Measurements from ENCODE around the gene IL11RA.

Gene IL11RA

GRCh38 chr9:34655394-34655793 lies 3.4 kb downstream of the IL11RA start:
- no peak for DNase-seq

DNA sequence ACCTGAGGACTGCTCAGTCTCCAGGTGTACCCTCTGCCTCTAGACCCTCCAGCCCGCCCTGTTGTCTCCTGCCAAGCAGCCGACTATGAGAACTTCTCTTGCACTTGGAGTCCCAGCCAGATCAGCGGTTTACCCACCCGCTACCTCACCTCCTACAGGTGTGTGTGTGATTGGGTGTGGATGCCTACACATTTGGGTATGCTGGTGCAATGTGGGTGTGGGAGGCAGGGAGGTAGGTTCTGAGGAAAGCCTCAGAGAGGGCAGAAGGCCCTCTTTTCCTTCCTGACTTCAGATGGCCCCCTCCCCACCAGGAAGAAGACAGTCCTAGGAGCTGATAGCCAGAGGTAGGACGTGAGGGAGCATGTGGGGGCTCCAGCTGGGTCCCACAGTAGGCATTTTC lies 5.0 kb downstream of the IL11RA start:
- DNase-seq, result no peak

GRCh38 chr9:34658461-34658860 lies 6.5 kb downstream of the IL11RA start:
- DNase-seq, result no peak

DNA sequence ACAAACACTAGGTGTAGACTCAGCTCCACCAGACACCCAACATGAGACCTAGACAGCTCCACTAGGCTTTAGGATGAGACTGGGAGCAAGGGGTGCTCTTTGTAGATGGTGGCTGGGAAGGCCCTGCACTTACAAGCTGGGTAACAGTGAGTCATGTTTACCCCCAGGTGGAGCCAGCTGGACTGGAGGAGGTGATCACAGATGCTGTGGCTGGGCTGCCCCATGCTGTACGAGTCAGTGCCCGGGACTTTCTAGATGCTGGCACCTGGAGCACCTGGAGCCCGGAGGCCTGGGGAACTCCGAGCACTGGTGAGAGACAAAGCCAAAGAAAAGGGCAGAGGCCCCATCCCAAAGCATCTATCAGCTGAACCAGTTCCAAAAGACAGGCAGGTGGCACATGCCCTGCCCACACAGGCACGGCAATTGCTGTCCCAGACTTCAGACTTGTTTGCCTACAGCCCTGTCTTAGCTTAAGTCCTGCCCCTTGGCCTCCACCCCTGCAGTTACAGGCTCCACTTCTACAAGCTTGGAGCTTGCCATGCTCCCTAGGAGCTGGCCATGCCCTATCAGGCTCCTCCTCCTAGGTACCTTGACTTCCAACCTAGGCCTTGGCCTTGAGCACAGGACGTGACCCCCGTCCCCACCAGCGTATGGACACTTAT lies 7.7 kb downstream of the IL11RA start:
- DNase-seq, result no peak

DNA sequence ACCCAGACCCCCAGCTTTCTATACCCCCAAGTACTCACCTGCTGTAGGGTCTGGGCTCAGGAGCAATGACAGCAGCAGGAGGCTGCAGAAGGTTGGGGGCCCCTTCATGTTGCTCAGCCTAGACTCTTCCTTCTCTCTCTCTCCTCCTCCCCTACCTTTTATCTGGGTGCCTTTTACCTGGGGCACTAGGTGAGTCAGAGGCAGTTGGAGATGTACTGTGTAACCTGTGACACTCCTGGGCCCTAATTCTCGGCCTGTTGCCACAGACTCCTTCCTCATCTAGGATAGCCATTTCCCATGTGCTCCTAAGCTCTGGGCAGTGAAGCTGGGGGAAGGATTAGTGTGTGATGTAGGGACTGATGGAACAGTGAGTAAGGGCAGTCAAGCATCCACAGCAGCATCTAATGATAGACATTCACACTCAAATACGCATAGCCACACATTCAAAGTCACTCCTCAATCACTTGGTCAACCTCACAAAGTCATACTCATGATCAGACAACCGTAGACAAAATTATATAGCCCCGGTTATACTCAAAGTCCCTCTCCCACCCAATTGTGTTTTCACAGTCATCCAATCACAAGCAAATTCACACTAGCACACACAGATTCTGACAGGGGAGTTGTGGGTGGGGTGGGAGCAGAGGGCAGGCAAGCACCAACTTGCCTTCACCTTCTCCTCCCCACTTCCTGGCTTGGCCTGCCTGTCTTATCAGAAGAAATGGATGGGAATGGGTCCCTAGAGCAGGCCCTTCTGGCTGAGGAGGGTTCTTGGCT lies 10.7 kb downstream of the IL11RA start, which contains the start of gene CCL27:
TSS of gene CCL27 (minus strand) at position 132 of the 777 bp plus-strand sequence. CDS start at position 108, 24 bp downstream.
- DNase-seq, result no peak

DNA sequence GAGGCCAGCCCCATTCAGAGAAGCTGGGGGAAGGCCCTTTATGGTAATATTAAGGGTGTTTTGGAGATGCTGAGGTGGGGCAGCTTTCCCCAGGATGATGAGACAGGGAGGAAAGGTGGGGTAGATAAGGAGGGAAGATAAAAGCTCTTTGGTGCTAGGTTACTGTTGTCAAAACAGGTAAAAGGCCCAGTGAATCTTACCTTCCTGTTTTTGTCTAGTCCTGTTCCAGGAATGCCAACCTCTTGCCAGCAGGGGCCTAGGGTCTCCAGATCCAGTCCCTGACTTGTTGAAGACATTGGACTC lies 11.3 kb downstream of the IL11RA start:
- no peak for DNase-seq

- peak; percentile 80 for DNase-seq
Measured at GRCh38 chr9:34664281-34665066, 12.5 kb downstream of the IL11RA start.

GRCh38 chr9:34665067-34665380 lies 13.0 kb downstream of the IL11RA start:
- DNase-seq, result no peak

DNA sequence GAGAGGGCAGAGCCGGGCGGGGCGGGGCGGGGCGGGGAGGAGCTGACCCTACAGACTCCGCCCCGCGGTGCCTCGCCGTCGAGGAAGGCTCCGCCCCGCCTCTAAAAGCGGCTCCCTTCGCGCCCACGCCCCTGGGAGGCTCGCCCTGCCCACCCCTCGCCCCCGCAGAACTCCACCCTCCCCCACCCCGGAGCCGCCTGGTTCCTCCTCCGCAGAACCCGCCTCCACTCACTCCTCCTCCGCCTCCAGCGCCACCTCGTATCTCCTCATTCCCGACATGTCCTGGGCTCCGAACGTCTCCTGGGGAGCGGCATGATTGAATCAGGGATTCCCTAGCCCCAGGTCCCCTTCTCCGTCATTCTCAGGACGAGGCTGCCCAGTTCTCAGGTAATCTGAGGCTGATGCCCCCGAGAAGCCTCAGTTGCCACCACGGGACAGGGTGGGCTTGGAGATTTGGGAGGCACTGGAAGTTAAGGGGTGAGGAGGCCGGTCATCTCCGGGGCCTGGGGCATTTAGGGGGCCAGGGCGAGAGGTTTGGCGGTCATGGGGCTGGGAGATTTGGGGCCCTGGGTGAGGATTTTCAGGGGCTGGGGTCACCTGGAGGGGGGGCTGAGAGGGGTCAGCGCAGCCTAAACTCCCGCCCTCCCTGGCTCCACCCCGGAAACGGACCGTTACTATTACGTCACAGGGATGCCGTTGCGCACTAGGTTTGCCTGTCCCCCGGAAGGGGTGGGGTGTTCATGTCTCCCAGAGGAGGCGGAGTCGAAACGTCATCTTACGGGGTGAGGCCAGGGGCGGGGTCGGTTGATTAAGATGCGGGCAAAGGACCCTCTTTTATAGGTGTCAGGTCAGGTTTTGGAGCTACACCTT lies 13.6 kb downstream of the IL11RA start:
- DNase-seq, result peak; percentile 89

GRCh38 chr9:34669809-34670562 lies 18.0 kb downstream of the IL11RA start:
- no peak for DNase-seq

DNA sequence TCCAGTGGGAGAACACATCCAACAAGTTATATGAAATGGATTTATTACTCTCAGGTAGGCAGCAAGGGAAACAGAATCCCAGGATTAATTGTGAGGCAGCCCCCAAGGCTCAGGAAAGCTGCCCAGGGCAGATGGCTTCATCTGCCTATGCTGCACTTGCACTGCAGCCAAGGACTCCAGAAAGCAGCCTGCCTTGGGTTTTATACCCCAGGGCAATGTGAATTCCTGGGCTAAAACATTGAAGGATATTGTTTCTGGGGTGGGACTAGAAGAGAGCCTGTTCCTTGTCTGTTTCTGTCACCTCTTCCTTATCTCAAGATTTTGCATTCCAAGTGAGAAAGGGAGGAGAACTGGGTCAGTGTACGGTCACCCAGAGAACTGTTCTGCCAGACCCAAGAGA lies 19.3 kb downstream of the IL11RA start:
- DNase-seq, result no peak

DNA sequence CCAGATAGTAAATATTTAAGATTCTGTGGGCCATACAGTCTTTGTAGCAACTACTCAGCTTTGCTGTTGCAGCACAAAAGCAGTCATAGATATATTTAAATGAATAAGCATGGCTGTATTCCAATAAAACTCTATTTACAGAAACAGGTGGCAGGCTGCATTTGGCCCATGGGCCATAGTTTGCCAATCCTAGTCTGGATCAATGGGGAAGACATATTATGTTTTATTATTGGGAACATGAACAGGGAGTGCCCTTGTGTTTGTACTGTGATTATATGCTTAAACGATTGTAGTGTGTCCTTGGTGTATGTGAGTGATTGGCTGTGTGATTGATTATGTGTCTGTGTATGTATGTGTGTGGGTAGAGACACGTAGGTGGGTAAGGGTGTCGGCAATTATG lies 22.5 kb downstream of the IL11RA start:
- DNase-seq, result no peak

DNA sequence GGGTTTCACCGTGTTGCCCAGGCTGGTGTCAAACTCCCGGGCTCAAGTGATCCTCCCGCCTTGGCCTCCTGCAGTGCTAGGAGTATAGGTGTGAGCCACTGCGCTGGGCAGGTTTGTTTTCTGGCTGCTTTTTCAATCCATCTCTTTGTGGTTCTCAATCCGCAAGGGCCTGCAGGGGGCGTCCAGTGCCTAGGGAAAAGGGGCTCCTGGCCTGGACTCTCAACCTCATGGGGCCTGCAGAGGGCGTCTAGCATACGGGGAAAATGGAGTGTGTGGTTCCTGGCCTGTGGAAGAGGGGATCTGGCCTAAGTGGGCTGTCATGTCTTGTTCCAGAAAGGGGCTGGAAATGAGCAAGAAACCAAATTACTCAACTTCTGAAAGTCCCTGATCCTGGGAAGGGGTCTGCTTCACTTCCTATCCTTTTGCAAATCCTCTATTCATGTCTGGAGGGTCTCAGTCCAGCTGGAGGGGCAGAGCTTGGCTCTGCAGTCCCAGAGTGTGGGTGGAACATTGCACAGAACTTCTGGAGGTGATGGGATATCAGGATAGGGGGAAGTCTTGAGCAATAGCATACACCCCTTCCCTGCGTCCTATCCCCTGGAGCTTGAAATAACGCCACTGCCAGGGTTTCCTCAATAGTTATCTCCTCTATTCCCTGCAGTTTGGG lies 23.2 kb downstream of the IL11RA start:
- DNase-seq, result peak; percentile 82

- DNase-seq, result no peak
Measured at GRCh38 chr9:34675869-34676268, 23.9 kb downstream of the IL11RA start.

- DNase-seq, result no peak
Measured at GRCh38 chr9:34684145-34684544, 32.2 kb downstream of the IL11RA start.

DNA sequence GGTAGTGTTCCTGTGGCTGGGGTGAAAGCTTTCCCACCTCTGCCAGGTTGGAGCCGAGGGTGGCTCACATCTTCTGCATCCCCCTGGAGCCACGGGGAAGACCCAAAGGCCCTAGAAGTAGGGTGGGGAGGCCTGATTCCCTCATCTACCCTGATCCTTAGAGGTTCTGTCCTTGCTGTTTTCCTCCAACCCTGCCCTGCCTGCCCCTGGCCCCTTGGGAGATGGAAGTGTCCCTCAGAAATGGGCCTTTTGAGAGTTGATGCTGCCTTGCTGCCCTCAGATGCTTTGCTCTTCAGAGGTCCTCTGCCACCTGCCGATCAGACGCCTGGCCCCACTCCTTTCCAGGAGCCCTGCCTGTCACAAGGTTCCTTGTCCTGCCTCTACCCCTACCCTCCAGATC lies 32.8 kb downstream of the IL11RA start:
- no peak for DNase-seq

- no peak for DNase-seq
Measured at GRCh38 chr9:34685591-34685990, 33.6 kb downstream of the IL11RA start.

DNA sequence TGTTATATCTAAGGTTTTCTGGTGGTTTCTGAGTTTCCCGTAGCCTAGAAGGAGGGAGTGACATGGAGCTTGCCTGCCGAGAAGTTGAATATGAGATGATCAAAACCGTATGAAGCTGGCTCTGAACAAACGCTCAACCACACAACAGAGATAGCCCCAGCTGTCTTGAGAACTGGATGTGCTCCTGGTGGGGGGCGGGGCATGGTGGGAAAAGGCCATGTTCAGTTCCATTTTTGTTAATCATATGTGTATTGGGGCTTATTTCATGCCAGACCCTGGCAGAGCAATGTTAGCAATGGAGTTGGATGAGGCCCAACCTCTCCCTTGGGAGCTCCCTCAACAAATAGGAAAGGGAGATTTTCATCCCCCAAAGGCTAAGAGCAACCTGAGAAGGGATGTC lies 34.2 kb downstream of the IL11RA start:
- no peak for DNase-seq

DNA sequence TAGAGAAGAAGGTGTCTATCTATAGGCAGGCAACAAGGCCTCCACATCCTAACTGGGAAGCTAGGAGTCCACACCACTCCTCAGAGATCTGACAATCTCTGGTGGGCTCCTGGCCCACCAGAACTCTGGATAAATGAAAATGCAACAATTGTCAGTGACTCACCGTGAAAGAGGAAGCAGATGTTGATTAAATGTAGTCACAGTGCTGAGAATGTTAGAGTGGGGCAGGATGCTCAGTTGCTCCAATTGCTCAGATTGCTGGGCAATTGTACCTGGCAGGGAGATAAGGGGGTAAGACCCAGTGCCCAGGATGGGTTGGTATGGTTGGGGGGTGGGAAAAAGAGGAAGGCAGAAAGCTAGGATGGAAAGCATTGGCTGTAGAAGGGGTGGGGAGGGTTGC lies 34.7 kb downstream of the IL11RA start:
- no peak for DNase-seq

GRCh38 chr9:34687276-34688030 lies 35.5 kb downstream of the IL11RA start:
- no peak for DNase-seq

All from NCI-H1694 (cell line).